GM21737 (cell line): ENCODE results near the gene GINS2.

Source experiments
- ATAC-seq: cut with Tn5 transposase; IDR thresholded peaks from one replicate; pipeline ENCODE4 v1.9.1; 2021; ENCODE audit warnings: mild to moderate bottlenecking, moderate library complexity; ENCODE audit not compliant: unreplicated experiment

The GINS2 gene

DNA sequence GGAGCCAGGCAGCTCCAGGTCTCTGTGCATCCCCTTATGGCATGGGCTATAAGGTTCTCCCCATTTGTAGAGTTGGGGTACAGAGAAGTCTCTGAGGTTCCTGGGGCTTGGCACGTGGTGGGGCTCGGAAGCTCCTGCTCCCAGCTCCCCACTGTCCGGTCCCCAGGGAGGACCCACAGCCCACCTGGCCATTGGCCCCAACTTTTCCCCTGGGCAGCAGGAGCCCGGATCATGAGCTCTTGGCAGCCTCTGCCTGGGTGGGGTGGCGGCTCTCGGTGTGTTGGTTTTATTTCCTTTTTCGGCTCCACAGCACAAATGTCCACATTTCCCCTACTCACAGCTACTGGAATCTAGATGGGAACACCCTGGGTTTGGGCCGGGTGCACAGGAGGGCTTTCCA, 45.1 kb downstream of the GINS2 start:
- no peak for ATAC-seq

DNA sequence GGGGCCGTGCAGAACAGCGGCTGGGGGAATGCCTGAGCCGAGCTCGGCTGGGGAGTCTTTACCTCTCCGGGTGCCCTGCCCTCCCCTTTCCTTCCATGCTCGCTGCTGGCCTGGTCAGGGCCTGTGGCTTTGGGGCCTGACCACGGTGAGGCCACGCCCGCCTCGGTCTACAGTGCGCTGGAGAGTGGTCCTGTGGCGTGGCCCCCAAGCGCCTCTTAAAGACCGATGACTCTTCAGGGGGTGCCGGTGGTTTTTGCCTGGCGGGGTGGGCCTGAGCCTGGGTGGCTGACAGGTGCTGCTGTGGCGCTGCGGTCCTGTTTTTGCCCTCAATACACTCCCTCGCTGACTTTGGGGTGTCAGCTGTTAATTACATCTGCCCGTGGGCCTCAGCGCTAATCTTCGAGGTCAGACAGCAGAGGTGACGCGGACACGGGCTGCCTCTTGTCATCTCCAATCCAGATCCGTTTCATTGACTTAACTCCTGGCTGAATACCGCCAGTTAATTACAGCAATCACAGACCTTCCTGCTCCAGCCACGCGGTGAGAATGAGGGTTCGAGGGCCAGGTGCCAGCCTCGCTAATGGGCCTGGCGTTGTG, 45.9 kb downstream of the GINS2 start:
- ATAC-seq = no peak

DNA sequence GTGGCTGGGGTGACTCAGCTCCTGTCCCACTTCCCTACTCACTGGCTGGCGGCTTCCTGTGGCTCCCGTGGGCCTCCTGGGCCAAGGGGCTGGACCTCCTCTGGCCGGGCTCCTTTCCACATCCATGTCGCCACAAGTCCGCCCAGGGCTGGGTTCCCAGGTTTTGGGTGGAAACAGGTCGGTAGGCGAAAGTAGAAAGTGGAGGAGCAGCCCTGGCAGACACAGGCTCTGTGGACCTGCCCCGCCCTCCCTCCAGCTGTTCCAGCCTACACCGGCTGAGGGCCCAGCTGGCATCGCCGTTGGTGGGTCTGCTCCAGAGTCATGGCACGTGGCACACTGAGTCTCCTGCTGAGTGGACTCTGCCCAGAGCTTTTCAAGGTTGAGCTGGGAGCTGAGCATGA, 47.0 kb downstream of the GINS2 start:
- ATAC-seq = no peak

DNA sequence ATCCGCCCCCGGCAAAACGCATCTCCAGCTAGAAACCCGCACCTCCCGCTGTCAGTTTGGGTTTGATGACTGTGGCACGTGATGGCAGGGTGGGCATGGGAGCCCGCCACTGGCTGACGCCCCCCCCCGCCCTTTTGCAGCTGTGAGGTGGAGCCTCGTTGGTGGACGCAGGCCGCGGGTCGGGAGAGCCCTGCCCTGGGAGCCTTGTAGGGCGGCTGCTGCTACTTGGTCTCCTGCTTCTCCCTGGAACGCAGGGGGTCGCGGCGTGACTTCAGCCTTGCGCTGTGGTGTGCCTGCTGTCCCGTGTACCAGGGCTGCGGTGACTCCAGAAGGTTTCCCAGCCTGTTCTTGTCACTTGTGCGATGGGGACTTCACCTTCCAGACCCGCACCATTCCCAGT, 47.4 kb downstream of the GINS2 start:
- ATAC-seq = no peak

DNA sequence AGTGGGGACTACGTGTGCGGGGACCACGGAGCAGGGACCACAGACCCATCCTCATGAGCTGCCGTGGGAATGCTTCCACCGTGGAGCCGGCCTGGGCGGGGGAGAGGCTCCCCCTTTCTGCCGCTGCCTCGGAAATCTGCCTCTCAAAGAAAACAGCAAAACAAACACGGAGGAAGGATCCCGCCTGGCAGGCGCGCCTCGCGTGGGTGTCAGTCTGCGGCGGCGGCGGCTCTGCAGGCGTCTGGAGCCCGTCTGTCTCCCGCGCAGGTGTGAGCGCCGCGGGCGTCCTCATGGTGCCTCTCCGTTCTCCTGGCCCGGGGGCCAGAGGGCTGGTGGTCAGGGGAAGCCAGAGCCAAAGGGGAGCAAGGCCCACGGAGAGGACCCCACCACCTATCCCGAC, 48.2 kb downstream of the GINS2 start:
- ATAC-seq = no peak

DNA sequence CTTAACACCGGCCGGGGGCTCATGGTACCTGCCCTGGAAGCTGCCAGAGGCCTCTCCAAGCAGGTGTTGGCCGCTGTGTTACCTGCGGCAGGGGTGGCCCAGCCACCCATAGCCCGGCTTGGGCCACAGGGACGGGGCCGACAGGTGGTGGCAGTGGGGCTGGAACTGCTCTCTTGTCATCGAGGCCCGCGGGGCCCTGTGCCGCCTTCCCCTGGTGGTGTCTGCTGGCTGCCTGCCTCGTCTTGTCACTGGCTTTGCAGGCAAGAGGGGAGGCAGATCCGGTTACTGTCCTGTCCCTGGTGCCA, 48.5 kb downstream of the GINS2 start:
- no peak for ATAC-seq

DNA sequence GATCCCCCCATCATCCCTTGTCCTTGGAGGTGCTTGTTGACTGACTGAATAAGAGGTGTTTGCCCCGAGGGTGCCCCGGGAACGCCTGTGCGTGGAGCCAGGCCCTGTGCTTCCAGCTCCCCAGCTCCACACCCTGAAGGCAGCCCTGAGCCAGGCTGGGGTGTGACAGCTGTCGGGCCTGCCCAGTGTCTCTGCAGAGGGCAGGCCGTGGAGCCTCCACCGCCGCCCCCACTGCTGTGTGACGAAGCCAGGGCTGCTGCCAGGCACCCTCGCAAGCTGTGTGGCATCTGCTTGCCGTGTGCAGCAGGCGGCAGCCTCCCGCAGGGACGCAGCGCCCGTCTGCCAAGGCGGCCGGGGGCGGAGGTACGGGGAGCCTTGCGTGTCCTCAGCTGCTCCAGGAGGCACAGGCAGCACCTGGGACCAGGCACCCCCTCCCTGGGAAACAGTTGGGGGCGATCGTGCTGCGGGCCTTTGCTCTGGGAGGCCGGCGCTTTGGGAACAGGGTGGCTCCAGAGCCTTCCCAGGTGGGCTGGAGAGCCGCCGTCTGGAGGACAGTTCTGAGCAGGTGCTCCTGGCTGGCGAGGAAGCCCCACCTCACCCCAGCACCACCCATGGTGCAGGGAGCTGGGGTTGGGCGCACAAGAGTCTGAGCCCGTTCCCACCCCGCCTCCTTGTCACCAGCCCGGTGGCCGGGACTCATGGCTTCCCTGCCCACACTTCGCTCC, 49.1 kb downstream of the GINS2 start:
- ATAC-seq = no peak

DNA sequence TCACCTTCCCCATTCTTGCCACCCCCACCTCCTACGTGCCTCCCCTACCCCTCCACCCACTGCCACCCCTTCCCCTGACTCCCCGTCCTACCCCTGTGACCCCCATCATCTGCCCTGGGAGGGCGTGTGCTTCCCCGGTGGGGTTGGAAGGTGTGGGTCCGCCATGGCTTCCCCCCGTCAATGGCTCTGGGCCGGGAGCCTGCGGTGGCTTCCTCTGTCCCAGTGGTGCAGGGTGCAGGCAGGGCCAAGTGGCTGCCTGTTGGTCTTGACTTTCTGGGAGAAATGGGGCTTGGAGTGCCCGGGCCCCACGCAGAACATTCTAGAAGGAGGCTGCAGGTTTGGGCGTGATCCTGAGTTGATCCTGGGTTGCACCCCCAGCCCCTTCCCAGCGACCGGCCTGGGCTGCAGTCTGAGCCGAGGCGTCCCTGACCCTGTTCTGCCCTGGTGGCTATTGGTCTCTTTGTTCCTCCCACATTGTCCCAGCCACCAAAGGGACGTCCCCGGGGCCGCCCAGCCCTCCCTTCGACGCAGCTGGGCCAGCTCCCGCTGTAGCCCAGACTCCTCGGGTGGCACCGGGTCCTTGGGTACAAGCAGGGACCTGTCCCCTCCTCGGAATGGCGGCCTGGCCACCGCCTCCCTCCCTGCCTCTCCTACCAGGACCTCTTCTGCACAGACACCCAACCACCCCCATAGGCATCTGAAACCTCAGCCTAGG, 49.9 kb downstream of the GINS2 start:
- no peak for ATAC-seq

DNA sequence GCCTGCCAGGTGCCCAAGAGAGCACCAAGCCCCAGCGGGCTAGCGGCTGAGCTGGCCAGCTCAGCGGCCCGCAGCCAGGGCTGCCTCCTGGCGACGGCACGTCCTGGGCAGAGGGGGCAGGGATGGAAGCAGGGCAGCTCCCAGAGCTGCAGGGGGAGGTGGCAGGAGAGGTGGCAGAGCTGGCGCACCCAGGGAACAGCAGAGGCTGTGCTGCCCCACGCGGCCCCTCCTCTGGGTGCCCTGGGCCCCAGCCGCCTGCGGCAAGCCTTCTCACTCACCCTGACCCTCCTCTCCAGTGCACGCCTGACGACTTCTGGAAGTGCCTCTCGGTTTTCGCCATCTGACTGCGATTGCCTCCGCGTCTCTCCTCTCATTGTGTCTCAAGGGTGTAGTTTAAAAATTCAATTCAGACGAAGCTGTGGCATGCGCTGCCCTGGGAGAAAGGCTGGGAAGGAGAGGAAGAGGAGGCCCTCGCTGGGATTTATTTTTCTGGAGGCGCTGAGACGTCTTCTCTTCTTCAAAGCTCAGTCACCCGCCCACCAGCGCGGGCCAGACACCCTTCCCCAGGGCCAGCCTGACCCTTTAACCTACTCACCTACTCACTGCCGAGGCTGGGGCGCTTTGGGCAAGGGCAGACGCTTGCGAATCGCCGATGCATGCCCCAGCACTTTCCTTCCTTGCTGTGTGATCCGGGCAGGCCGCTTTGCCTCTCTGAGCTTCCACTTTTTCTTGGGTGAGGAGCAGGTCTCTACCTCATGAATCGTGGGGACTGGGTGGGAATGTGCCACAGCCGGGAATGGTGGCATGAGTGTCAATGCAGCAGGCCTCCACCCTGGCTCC, 50.7 kb downstream of the GINS2 start:
- ATAC-seq = no peak

DNA sequence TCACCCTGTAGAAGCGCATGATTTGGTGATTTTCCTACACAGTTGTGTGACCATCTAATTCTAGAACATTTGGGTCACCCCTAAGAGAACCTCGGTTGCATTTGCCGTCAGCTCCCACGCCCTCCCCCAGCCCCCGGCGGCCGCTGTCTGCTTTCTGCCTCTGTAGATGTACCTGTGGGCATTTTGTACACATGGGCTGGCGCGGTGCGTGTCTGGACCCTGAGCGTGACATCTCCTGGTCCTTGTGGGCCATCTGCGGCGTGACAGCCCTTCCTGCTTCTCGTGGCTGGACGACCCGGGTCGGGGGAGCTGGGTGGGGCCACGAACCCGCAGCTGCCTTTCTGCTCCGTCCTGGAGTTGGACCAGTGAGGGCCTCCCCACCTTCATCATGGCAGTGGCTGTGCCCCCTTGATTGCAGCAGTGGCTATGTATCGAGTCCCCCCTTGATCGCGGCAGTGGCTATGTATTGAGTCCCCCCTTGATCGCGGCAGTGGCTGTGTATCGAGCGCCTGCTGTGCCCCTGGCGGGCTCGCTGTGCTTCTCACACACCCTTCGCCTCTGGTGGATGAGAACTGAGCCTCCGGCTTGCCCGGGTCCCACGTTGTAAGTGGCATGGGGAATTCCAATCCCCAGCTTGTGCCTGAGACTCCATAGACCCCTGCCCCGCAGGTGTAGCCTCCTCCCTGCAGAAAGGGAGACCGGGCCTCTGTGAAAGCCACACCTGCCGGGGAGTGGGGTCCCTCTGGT, 51.5 kb downstream of the GINS2 start:
- no peak for ATAC-seq

DNA sequence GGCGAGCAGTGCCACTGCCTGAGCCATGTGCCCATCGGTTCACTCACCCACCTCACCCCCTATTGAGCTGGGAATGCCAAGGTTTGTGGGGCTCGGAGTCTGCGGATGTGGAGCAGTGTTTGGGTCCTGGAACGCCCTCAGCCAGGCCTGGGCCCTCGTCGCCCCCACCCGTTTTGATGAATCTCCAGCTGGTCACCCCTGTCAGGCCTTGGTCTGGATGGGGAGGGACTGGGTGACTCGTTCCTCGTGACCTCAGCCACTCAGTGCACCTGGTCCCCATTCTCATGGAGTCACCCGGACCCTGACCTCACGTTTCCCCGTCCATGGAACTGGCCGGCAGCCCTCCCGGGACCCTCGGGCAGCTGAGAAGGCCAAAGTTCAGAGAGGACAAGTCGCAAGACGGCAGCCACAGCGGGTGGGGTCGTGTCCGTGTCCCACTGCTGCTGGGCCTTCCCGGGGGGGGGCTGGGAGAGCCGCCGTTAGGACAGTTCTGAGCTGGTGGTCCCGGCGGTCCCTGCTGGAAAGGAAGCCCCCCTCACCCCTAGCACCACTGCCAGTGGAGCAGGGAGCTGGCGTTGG, 52.4 kb downstream of the GINS2 start:
- ATAC-seq = no peak

DNA sequence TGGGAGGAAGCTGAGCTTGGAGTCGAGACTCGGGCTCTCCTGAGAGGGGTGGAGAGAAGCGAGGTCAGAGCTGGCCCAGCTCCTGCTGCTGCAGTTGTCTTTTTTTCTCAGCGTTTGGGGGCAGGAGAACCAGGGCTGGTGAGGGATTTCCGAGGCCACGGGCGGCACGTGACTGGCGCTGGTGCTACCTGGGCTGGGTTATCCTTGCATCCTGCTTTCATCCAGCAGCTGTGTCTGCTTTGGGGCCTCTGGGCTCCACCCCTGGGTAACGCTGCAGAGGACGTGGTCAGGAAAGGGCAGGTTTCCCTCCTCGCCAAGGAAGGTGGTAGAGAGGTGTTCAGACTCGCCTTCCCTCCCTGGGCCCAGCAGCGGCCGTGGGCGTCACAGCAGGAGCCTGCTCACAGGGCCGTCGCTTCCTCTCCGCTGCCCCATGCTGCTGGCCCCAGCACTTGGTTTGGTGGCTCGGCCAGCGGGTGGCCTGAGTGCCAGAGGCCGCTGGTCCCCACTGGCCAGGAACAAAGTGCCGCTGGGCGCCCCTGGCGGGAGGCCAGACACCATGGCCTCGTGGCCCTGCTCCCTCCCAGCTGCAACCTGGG, 53.1 kb downstream of the GINS2 start:
- no peak for ATAC-seq

DNA sequence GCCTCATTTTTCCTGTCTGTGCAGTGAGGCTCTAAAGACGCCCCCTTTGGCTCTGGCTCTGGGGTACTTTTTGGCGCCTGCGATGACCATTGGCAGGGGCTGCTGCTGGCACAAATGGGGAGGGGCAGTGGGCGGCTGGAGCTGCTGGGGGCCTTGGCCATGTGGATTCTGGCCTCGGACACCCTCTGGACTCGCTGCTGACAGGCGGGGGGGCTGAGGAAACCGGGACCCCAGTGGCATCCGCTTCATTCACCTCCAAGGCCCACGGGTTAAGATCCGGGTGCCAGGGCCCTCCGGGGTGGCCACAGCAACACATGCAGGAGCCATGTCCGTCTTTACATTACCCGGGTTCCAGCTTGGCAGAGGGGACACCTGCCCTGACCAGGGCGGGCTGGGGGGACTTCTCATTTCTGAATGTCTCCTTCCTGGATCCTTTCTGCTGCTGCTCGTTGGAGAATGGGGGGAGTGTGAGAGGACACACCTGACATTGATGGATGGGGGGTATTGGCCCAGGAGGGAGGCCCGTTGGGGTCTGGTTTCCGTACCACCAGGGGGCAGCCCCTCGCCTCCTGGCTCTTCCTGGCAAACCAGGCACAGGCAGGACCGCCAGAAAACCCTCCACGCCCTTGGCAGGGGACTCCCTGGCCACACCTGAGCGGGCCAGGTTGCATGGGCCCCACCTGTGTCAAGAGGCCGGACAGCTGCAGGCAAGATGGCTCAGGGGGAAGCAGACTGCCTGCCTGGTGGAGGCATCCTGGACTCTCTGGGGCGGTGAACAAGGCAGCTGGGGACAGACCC, 53.8 kb downstream of the GINS2 start:
- ATAC-seq = no peak

DNA sequence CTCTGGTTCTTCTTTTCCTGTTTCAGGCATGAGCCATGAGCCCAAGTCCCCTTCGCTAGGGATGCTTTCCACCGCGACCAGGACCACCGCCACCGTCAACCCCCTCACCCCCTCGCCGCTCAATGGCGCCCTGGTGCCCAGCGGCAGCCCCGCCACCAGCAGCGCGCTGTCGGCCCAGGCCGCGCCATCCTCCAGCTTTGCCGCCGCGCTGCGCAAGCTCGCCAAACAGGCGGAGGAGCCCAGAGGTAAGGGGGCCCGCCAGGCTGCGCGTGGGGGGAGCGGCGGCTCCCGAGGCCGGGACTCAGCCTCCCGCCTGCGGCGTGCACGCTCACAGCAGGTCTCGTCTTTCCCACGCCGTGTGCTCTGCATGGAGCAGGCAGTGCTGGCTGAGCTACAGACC, 54.9 kb downstream of the GINS2 start:
- ATAC-seq = no peak

DNA sequence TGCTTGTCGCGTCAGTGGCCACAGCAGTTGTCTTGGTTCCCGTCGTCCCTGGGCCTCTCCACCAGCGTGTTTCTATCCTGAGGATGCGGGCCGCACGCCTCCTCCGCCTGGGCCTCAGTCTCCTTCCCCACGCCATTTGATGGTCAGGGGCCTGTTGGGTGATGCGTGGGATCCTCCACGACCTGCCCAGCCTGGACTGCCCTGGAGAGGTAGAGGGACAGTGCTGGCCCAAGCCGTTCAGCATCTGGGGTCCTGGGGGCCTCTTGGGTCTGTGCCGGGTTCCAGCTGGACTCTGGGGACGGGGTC, 55.4 kb downstream of the GINS2 start:
- no peak for ATAC-seq

DNA sequence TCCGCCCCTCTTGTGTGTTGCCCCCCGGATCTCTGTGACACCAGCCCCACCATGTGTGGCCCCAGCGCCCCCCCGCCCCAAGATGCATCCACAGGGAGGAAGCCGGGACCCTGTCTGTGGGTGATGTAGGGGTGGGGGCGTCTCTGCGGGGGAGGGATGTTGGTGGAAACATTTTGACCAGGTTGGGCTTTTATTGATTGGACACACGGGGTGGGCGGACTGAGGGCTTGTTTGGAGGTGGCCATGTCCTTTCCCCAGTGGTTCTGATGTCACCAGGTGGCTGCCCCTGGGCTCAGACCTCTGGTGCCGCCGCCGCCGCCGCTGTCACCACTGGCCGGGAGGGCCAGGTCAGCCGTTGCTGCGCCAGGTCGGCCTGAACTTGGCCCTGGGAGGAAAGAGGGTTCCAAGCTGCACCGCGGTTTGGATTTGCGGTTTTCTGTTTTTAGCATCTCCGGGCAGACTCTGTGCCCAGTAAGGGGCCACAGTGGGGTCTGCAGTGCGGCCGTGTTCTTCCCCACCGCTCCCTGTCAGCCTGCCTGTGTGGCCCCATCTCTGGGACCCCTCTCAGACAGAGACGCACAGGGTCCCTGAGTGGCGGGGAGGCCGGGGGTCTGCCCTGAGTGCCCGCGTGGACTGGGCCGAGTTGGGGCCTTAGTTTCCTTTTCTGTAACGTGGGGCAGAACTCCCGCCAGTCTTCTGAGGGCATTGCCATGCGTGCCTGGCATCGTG, 55.9 kb downstream of the GINS2 start:
- ATAC-seq = no peak

DNA sequence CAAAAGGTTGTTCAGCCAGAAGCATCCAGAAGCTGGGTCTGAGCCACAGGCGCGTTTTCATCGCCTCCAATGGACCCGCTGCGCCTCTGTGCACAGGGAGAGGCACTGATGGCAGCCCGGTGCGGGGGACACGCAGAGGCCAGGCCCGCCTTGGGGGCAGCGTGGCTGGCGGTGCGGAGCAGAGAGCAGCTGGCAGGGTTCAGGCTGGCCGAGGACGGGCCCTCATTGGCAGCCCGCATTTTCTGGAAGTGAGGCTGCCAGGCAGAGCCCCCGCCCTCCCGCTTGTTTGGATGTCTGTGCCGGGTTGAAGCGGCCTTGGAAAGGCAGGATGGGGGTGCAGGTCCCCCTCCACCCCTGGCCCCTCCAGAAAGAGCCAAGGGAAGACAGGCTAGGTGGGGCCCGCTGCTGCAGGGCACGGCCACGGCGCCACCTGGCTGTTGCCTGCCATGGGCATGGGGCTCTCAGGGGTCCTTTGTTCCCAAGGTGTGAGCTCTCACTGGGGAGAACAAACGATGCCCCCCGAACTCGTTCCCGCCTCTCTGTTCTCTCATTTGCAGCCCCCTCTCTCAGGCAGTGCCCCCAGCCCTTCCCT, 56.9 kb downstream of the GINS2 start:
- no peak for ATAC-seq

DNA sequence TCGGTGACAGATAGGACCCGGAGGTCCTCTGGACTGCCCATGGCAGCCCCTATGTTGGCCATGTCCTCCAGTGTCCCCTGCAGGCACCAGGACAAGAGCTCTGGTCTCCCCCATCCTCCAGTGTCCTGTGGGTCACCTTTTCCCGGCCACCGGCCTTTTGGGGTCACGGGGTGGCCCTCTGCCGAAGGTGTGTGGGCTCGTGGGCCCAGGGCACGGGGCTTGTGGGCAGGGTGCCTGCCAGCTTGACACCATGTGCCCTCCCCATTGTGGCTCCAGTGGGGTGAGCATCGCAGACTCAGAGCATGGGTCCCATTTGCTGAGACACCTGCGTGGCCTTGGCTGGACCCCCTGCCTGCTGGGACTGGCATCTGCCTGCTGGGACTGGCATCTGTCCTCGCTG, 57.5 kb downstream of the GINS2 start:
- no peak for ATAC-seq

DNA sequence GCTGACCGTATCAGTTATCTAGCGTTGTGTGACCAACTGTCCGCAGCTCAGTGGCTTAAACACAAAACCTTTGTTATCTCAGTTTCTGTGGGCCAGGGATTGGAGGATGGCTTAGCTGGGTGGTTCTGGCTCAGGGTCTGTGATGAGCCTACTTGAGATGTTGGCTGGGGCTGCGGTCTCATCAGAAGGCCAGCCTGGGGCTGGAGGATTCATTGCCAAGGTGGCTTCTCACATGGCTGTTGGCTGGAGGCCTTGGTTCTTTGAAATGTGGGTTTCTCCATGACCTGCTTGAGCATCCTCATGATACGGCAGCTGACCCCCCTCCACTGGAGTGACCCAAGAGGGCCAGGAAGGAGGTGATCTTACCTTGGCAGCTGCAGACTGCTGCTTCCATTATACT, 58.9 kb downstream of the GINS2 start:
- no peak for ATAC-seq
